K562 (cell line): ENCODE data around the gene FOXO3. TPM values are rescaled to one million over a fixed set of nuclear protein-coding genes. Genes with fewer than 3 reads are reported as not detected.
A peak's percentile ranks its signal among the peaks of the same experiment; 100 is the strongest.

Experiments used
- GABPB2 ChIP-seq: fragments of 250-450 bp; sonication (Bioruptor Pico); conservative IDR thresholded peaks from 2 replicates; pipeline ENCODE4 v1.5.1; 2021; ENCODE audit warnings: mild to moderate bottlenecking
- GTF2F1 ChIP-seq: IDR thresholded peaks from 2 replicates; pipeline ENCODE4 v1.6.1; 2011; ENCODE audit warnings: low read depth, low read length, improper control_type of control experiment
- HEY1 ChIP-seq: fragments of 250-450 bp; sonication (Bioruptor Pico); IDR thresholded peaks from 2 replicates; pipeline ENCODE4 v1.5.0; 2020; ENCODE audit warnings: mild to moderate bottlenecking, moderate library complexity, borderline replicate concordance
- KAT8 ChIP-seq: fragments of 450-650 bp; IDR thresholded peaks from 2 replicates; pipeline ENCODE4 v1.6.1; 2016; ENCODE audit warnings: low read depth, mild to moderate bottlenecking
- KHSRP ChIP-seq: fragments of 450-650 bp; IDR thresholded peaks from 2 replicates; pipeline ENCODE4 v1.6.1; 2017
- PHF21A ChIP-seq: fragments of 450-650 bp; IDR thresholded peaks from 2 replicates; pipeline ENCODE4 v1.6.1; 2017; ENCODE audit warnings: low read depth, borderline replicate concordance
- PPARD ChIP-seq: fragments of 250-450 bp; sonication (Bioruptor Pico); IDR thresholded peaks from 2 replicates; pipeline ENCODE4 v1.8.0; 2022; ENCODE audit warnings: inconsistent platforms, mild to moderate bottlenecking, moderate library complexity
- ZNF140 ChIP-seq: fragments of 250-450 bp; sonication (Bioruptor Pico); IDR thresholded peaks from 2 replicates; pipeline ENCODE4 v1.8.0; 2021; ENCODE audit warnings: moderate library complexity, mild to moderate bottlenecking, inconsistent platforms
- ZNF41 ChIP-seq: fragments of 250-450 bp; sonication (Bioruptor Pico); conservative IDR thresholded peaks from 2 replicates; pipeline ENCODE4 v1.4.0; 2020; ENCODE audit warnings: mild to moderate bottlenecking
- ZNF445 ChIP-seq: fragments of 250-450 bp; sonication (Bioruptor Pico); IDR thresholded peaks from 2 replicates; pipeline ENCODE4 v1.4.0; 2020; ENCODE audit warnings: low read depth, mild to moderate bottlenecking, moderate library complexity
- polyA plus RNA-seq, 8 experiments: library from polyadenylated mRNA; depleted of rRNA in 4 of 8; stranded (reverse) in 5 of 8; unstranded in 3 of 8; fragments of >200 nt; fragmentation: Nextera tagmentation in 2 of 8; fragmentation: Illumina TruSeq in 1 of 8; extraction: Ambion mirVana in 2 of 8; extraction: Trizol in 1 of 8; gene quantifications; 2 replicates each; pipeline versions ENCODE4 v1.2.1 to v1.2.3, GENCODE V29; 2011 to 2014; ENCODE audit warnings: inconsistent platforms in 1 of 8, missing spikeins in 1 of 8
- total RNA-seq, 7 experiments: library from RNA; depleted of rRNA in 6 of 7; stranded (reverse); fragments of >200 nt in 6 of 7; fragmentation: Illumina TruSeq in 2 of 7; extraction: Trizol in 2 of 7; gene quantifications; 2 replicates each; pipeline versions ENCODE4 v1.2.1 to v1.2.3, GENCODE V29; 2011 to 2021; ENCODE audit warnings: low replicate concordance in 1 of 7
- TF ChIP-seq, protein P1 (sequence below), 2 experiments: fragments of 450-650 bp in 1 of 2; sonication (generic) in 1 of 2; formaldehyde crosslinking in 1 of 2; IDR thresholded peaks in 1 of 2; conservative IDR thresholded peaks in 1 of 2; 2 replicates each; pipeline versions ENCODE4 v1.6.1 to v1.8.1; 2016 to 2023; ENCODE audit warnings: mild to moderate bottlenecking in 2 of 2, moderate library complexity in 2 of 2, inconsistent platforms in 1 of 2, missing genetic modification reagents in 1 of 2
- TF ChIP-seq, protein P2 (sequence below): fragments of 250-450 bp; sonication (Bioruptor Pico); IDR thresholded peaks from 2 replicates; pipeline ENCODE4 v1.5.0; 2021; ENCODE audit warnings: mild to moderate bottlenecking, moderate library complexity
- TF ChIP-seq, protein P3 (sequence below): fragments of 450-650 bp; IDR thresholded peaks from 2 replicates; pipeline ENCODE4 v1.6.1; 2016; ENCODE audit warnings: mild to moderate bottlenecking, moderate library complexity

Gene FOXO3
- total and polyA plus RNA-seq, 9 of the 15 experiments (the other 6 are each of a cell fraction or from before 2014, with no cell fraction given), result 3.0 to 14.6 (median 6.0) TPM

- TF ChIP-seq, protein P1, sequence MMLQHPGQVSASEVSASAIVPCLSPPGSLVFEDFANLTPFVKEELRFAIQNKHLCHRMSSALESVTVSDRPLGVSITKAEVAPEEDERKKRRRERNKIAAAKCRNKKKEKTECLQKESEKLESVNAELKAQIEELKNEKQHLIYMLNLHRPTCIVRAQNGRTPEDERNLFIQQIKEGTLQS (IDR thresholded peaks at IDR 0.05), result peak; percentile 72
- TF ChIP-seq, protein P1 (CRISPR knock-in tag; conservative IDR thresholded peaks at IDR 0.05), result no peak
- no peak for TF ChIP-seq KAT8
- TF ChIP-seq, protein P2, sequence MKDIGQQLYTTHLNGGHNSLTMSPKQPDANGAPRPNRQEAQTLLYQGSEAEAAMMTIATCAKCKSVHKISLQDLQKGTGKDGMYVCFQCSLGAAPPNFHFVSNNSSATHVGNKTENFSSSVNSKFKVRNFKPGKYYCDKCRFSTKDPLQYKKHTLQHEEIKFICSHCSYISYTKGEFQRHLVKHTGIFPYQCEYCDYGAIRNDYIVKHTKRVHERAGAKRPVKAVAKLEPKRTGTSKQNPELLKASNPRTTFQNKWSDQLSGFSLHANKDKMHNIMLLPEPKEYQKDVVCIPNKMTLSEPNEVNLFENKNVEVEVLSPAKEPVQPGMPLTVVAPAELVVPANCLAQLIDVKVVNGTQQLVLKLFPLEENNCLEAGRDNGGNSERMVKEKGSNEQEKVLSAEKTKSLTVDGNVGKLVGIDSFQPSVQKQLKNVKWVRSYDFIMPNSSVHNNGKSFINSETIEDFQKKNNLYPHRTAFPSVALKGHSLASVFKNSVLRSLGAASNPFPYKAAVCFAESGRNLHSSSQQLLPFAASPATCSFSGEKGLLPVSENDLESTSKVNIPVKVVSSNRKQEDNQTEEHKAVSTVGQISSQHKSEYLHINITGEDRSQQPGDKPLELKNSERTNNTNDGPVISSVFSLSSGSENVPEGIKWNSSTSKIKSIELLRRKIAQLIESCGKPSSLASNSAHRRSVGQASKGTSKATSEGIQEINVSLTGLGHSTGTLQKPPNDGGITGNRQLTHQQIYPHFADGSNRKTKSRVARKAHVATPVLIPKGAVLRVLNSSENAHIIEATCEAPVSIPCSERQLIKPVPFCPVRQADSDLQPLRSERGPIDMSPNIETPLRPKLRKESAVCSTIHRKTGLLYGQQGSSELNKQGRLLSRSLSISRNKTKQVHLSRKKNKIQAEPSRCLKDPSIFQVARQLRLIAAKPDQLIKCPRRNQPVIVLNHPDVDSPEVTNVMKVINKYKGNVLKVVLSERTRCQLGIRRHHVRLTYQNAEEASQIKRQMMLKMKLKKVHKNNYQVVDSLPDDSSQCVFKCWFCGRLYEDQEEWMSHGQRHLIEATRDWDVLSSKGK, result no peak
- TF ChIP-seq GABPB2 (CRISPR knock-in tag), result no peak
- TF ChIP-seq ZNF140 (CRISPR knock-in tag), result no peak
- no peak for TF ChIP-seq HEY1
- no peak for TF ChIP-seq PPARD (CRISPR knock-in tag)
- no peak for TF ChIP-seq GTF2F1
- no peak for TF ChIP-seq KHSRP
- TF ChIP-seq, protein P3, sequence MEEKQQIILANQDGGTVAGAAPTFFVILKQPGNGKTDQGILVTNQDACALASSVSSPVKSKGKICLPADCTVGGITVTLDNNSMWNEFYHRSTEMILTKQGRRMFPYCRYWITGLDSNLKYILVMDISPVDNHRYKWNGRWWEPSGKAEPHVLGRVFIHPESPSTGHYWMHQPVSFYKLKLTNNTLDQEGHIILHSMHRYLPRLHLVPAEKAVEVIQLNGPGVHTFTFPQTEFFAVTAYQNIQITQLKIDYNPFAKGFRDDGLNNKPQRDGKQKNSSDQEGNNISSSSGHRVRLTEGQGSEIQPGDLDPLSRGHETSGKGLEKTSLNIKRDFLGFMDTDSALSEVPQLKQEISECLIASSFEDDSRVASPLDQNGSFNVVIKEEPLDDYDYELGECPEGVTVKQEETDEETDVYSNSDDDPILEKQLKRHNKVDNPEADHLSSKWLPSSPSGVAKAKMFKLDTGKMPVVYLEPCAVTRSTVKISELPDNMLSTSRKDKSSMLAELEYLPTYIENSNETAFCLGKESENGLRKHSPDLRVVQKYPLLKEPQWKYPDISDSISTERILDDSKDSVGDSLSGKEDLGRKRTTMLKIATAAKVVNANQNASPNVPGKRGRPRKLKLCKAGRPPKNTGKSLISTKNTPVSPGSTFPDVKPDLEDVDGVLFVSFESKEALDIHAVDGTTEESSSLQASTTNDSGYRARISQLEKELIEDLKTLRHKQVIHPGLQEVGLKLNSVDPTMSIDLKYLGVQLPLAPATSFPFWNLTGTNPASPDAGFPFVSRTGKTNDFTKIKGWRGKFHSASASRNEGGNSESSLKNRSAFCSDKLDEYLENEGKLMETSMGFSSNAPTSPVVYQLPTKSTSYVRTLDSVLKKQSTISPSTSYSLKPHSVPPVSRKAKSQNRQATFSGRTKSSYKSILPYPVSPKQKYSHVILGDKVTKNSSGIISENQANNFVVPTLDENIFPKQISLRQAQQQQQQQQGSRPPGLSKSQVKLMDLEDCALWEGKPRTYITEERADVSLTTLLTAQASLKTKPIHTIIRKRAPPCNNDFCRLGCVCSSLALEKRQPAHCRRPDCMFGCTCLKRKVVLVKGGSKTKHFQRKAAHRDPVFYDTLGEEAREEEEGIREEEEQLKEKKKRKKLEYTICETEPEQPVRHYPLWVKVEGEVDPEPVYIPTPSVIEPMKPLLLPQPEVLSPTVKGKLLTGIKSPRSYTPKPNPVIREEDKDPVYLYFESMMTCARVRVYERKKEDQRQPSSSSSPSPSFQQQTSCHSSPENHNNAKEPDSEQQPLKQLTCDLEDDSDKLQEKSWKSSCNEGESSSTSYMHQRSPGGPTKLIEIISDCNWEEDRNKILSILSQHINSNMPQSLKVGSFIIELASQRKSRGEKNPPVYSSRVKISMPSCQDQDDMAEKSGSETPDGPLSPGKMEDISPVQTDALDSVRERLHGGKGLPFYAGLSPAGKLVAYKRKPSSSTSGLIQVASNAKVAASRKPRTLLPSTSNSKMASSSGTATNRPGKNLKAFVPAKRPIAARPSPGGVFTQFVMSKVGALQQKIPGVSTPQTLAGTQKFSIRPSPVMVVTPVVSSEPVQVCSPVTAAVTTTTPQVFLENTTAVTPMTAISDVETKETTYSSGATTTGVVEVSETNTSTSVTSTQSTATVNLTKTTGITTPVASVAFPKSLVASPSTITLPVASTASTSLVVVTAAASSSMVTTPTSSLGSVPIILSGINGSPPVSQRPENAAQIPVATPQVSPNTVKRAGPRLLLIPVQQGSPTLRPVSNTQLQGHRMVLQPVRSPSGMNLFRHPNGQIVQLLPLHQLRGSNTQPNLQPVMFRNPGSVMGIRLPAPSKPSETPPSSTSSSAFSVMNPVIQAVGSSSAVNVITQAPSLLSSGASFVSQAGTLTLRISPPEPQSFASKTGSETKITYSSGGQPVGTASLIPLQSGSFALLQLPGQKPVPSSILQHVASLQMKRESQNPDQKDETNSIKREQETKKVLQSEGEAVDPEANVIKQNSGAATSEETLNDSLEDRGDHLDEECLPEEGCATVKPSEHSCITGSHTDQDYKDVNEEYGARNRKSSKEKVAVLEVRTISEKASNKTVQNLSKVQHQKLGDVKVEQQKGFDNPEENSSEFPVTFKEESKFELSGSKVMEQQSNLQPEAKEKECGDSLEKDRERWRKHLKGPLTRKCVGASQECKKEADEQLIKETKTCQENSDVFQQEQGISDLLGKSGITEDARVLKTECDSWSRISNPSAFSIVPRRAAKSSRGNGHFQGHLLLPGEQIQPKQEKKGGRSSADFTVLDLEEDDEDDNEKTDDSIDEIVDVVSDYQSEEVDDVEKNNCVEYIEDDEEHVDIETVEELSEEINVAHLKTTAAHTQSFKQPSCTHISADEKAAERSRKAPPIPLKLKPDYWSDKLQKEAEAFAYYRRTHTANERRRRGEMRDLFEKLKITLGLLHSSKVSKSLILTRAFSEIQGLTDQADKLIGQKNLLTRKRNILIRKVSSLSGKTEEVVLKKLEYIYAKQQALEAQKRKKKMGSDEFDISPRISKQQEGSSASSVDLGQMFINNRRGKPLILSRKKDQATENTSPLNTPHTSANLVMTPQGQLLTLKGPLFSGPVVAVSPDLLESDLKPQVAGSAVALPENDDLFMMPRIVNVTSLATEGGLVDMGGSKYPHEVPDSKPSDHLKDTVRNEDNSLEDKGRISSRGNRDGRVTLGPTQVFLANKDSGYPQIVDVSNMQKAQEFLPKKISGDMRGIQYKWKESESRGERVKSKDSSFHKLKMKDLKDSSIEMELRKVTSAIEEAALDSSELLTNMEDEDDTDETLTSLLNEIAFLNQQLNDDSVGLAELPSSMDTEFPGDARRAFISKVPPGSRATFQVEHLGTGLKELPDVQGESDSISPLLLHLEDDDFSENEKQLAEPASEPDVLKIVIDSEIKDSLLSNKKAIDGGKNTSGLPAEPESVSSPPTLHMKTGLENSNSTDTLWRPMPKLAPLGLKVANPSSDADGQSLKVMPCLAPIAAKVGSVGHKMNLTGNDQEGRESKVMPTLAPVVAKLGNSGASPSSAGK, result no peak
- TF ChIP-seq ZNF445 (CRISPR knock-in tag), result no peak
- TF ChIP-seq ZNF41 (CRISPR knock-in tag), result no peak
- TF ChIP-seq PHF21A, result no peak
Measured at GRCh38 chr6:108684771-108685329, 124.1 kb downstream of the FOXO3 start (continued).
